ENCODE measurements around the gene RGSL1.

The RGSL1 gene

GRCh38 chr1:182596934-182597333, 147.0 kb downstream of the RGSL1 start:
- Histone ChIP-seq H3K4me3 (ENCODE audit: insufficient read depth, low read length, poor library complexity, severe bottlenecking) (no peak overlapping the region), H3F3A (ENCODE audit: insufficient read depth) (peaks cover 9% of the 10 kb centered on the region; the same call in 1 of the 2 replicates), H3K9me2 (replicated peaks; ENCODE audit: insufficient read depth, low read length) (no peaks in the 10 kb centered on the region), H3K4me2 (ENCODE audit: low read depth, low read length, poor library complexity, severe bottlenecking) (no peak overlapping the region), H3K36me3 (ENCODE audit: low read length) (no peaks in the 10 kb centered on the region; the same call in none of the 2 replicates), H4K20me1 (ENCODE audit: low read depth, low read length) (no peaks in the 10 kb centered on the region; the same call in 1 of the 2 replicates), H3K27ac (ENCODE audit: low read depth, low read length) (no peak overlapping the region), H3K27me3 (ENCODE audit: low read length) (no peaks in the 10 kb centered on the region), H3K79me2 (ENCODE audit: insufficient read depth, low read length) (no peaks in the 10 kb centered on the region; the same call in 1 of the 2 replicates), H3K9me3 (ENCODE audit: insufficient read depth, low read length) (no peaks in the 10 kb centered on the region), H3K9ac (ENCODE audit: low read length) (no peak overlapping the region), H2AFZ (ENCODE audit: low read depth, low read length, severe bottlenecking) (no peak overlapping the region)
- TF ChIP-seq CTCF (IDR thresholded peaks at IDR 0.05; ENCODE audit: insufficient read depth, low read length, poor library complexity, severe bottlenecking) (no peak), EZH2phosphoT487 (conservative IDR thresholded peaks at IDR 0.05; ENCODE audit: low read length) (no peak)

- Histone ChIP-seq H3K9me2 (replicated peaks; ENCODE audit: insufficient read depth, low read length) (no peaks in the 10 kb centered on the region), H3K9me3 (ENCODE audit: insufficient read depth, low read length) (no peaks in the 10 kb centered on the region), H3K4me2 (ENCODE audit: low read depth, low read length, poor library complexity, severe bottlenecking) (no peak overlapping the region), H2AFZ (ENCODE audit: low read depth, low read length, severe bottlenecking) (no peak overlapping the region), H3F3A (ENCODE audit: insufficient read depth) (peaks cover 22% of the 10 kb centered on the region), H3K79me2 (ENCODE audit: insufficient read depth, low read length) (peaks cover 11% of the 10 kb centered on the region), H3K36me3 (ENCODE audit: low read length) (no peaks in the 10 kb centered on the region; the same call in none of the 2 replicates), H3K27ac (ENCODE audit: low read depth, low read length) (no peak overlapping the region), H4K20me1 (ENCODE audit: low read depth, low read length) (no peaks in the 10 kb centered on the region; the same call in 1 of the 2 replicates), H3K27me3 (ENCODE audit: low read length) (no peaks in the 10 kb centered on the region), H3K9ac (ENCODE audit: low read length) (no peak overlapping the region), H3K4me3 (ENCODE audit: insufficient read depth, low read length, poor library complexity, severe bottlenecking) (no peak overlapping the region)
- no peak for TF ChIP-seq CTCF (IDR thresholded peaks at IDR 0.05; ENCODE audit: insufficient read depth, low read length, poor library complexity, severe bottlenecking)
- TF ChIP-seq EZH2phosphoT487 (conservative IDR thresholded peaks at IDR 0.05; ENCODE audit: low read length), result no peak
These were observed 148.3 kb downstream of the RGSL1 start for GRCh38 chr1:182598296-182598695.

GRCh38 chr1:182599339-182599738, 149.4 kb downstream of the RGSL1 start:
- no peak overlapping the region for H3K27ac ChIP-seq (ENCODE audit: low read depth, low read length)

More at GRCh38 chr1:182599339-182599738, 149.4 kb downstream of the RGSL1 start:
- no peaks in the 10 kb centered on the region for H3K27me3 ChIP-seq (ENCODE audit: low read length)
- no peak overlapping the region for H2AFZ ChIP-seq (ENCODE audit: low read depth, low read length, severe bottlenecking)
- H3K79me2 ChIP-seq (ENCODE audit: insufficient read depth, low read length), result peaks cover 19% of the 10 kb centered on the region
- no peaks in the 10 kb centered on the region for H3K9me2 ChIP-seq (replicated peaks; ENCODE audit: insufficient read depth, low read length)
- no peak for TF ChIP-seq EZH2phosphoT487 (conservative IDR thresholded peaks at IDR 0.05; ENCODE audit: low read length)
- TF ChIP-seq CTCF (IDR thresholded peaks at IDR 0.05; ENCODE audit: insufficient read depth, low read length, poor library complexity, severe bottlenecking), result no peak
- H3K9me3 ChIP-seq (ENCODE audit: insufficient read depth, low read length), result no peaks in the 10 kb centered on the region
- no peaks in the 10 kb centered on the region; the same call in none of the 2 replicates for H3K36me3 ChIP-seq (ENCODE audit: low read length)
- H3K4me3 ChIP-seq (ENCODE audit: insufficient read depth, low read length, poor library complexity, severe bottlenecking), result no peak overlapping the region
- no peak overlapping the region for H3K4me2 ChIP-seq (ENCODE audit: low read depth, low read length, poor library complexity, severe bottlenecking)
- peaks cover 23% of the 10 kb centered on the region for H3F3A ChIP-seq (ENCODE audit: insufficient read depth)
- no peaks in the 10 kb centered on the region; the same call in 1 of the 2 replicates for H4K20me1 ChIP-seq (ENCODE audit: low read depth, low read length)
- no peak overlapping the region for H3K9ac ChIP-seq (ENCODE audit: low read length)
